Psoas muscle (tissue), 8 donors: Measurements from ENCODE around the gene DBF4. TPM values are rescaled to one million over a fixed set of nuclear protein-coding genes. Genes with fewer than 3 reads are reported as not detected.

Source experiments
- ATAC-seq, 4 donors: fragments of 200-7000 bp; cut with Tn5 transposase; one replicate each; pipeline ENCODE4 v1.9.1; 2020; ENCODE audit warnings: moderate library complexity in 3 of 4, mild to moderate bottlenecking in 2 of 4
- DNase-seq, 2 donors: peaks; one replicate each; pipeline ENCODE4 v3.0.0-alpha.2; 2020
- H3K27ac ChIP-seq: fragments of 200-600 bp; one replicate; pipeline ENCODE4 v1.8.0; 2022
- H3K27me3 ChIP-seq, 3 donors: fragments of 200-600 bp in 1 of 3; one replicate each; pipeline versions ENCODE4 v1.6.1 to v1.8.0; 2013 to 2022; ENCODE audit warnings: low read length in 2 of 3, mild to moderate bottlenecking in 2 of 3, moderate library complexity in 1 of 3; ENCODE audit not compliant: insufficient read depth in 3 of 3
- H3K36me3 ChIP-seq, 2 donors: fragments of 200-600 bp in 1 of 2; one replicate each; pipeline versions ENCODE4 v1.6.1 to v1.8.0; 2013 to 2022; ENCODE audit warnings: low read depth in 1 of 2, mild to moderate bottlenecking in 1 of 2, moderate library complexity in 1 of 2; ENCODE audit not compliant: insufficient read depth in 1 of 2
- H3K4me1 ChIP-seq: fragments of 200-600 bp; one replicate; pipeline ENCODE4 v1.8.0; 2022
- H3K4me3 ChIP-seq: fragments of 200-600 bp; one replicate; pipeline ENCODE4 v1.8.0; 2022; ENCODE audit warnings: mild to moderate bottlenecking
- H3K9me3 ChIP-seq: fragments of 200-600 bp; one replicate; pipeline ENCODE4 v1.8.0; 2022
- CTCF ChIP-seq: fragments of 200-600 bp; IDR thresholded peaks from one replicate; pipeline ENCODE4 v1.8.0; 2022; ENCODE audit warnings: antibody characterized with exemption
- WGBS, 3 donors: extraction: QIAGEN DNeasy Blood & Tissue Kit; methylation state at CpG; one replicate each; pipeline versions ENCODE4 v1.1.6 to v1.1.7; 2013; 5-methylcytosine and 5-hydroxymethylcytosine counted together
- intact Hi-C, 2 donors: fragments of 100-400 bp; cut with DNase I; formaldehyde crosslinking; loops; one replicate each; pipeline versions ENCODE4 v1.11.0 to v1.14.2; 2022
- polyA plus RNA-seq, 3 donors: library from polyadenylated mRNA; stranded (reverse); fragments of 200-250 nt; gene quantifications; one replicate each; pipeline ENCODE4 v1.2.3, GENCODE V29; 2013
- total RNA-seq, 4 donors: library from RNA; stranded (reverse); fragmentation: NEBNext Ultra II Directional in 2 of 4; extraction: Animal tissue kit (Norgen Biotek cat#: 25700) in 2 of 4; gene quantifications; one replicate each; pipeline versions ENCODE4 v1.2.1 to v1.2.4, GENCODE V29; 2021 to 2023
- donor health status: healthy with polysubstance abuse.
- donor health status: DM: no; HTN: no; CAD: no; lungs with moderate emphysema.
- donor health status: Bipolar disorder and iron deficiency.
- donor health status: healthy.
- donor health status: DM: yes; HTN: yes; CAD: no.
- donor health status: DM: no; HTN: no; CAD: no.
- donor health status: DM: no; HTN: no; CAD: no.
- donor health status: DM: yes; HTN: yes; CAD: no.

The DBF4 gene
- total and polyA plus RNA-seq, 7 donors = 1.5 to 5.3 (median 2.3) TPM

GRCh38 chr7:87874066-87874465 is 2.2 kb upstream of the DBF4 start:
- DNase-seq (no peak), ATAC-seq (no peak)
- no peaks in the 10 kb centered on the region for H3K36me3 ChIP-seq
- H3K27me3 ChIP-seq = no peaks in the 10 kb centered on the region
- H3K4me1 ChIP-seq = peaks cover 31% of the 10 kb centered on the region
- intact Hi-C loops = no loop called here
- H3K4me3 ChIP-seq = no peak overlapping the region
- 44 to 71% (median 54%) methylated on average over 4 of the region's 4 CpGs for WGBS, 3 donors
- H3K9me3 ChIP-seq = no peaks in the 10 kb centered on the region
- no peak overlapping the region for H3K27ac ChIP-seq
- no peak for TF ChIP-seq CTCF

- TF ChIP-seq CTCF = no peak
- DNase-seq = no peak
- Histone ChIP-seq H3K27ac (peak overlapping the region; percentile 93), H3K4me1 (peaks cover 31% of the 10 kb centered on the region), H3K27me3 (no peaks in the 10 kb centered on the region), H3K4me3 (peak overlapping the region; percentile 88), H3K36me3 (no peaks in the 10 kb centered on the region), H3K9me3 (no peaks in the 10 kb centered on the region)
- 3 to 4% (median 4%) methylated on average over 33 to 35 of the region's 35 CpGs for WGBS, 3 donors
- ATAC-seq = peak in 3 of 4 donors; percentile 15 to 40 (median 24)
- intact Hi-C loops = loop anchor here (5.0 kb wide), 1 partner anchor 57 kb away; the partner anchor contains the start of gene ADAM22 (in 2 of the 2)
Observed at GRCh38 chr7:87875151-87876039, 898 bp upstream of the DBF4 start.

GRCh38 chr7:87876869-87877234 is 559 bp downstream of the DBF4 start:
- H3K4me1 ChIP-seq = peaks cover 31% of the 10 kb centered on the region
- no peaks in the 10 kb centered on the region for H3K27me3 ChIP-seq
- no peaks in the 10 kb centered on the region for H3K36me3 ChIP-seq
- peak; percentile 53 to 72 (median 62) for ATAC-seq
- intact Hi-C loops = loop anchor here (5.0 kb wide), 1 partner anchor 55 kb away; the partner anchor contains the start of gene ADAM22 (in 2 of the 2)
- peak overlapping the region; percentile 93 for H3K27ac ChIP-seq
- H3K4me3 ChIP-seq = peak overlapping the region; percentile 88
- peak; percentile 52 to 72 for DNase-seq
- no peaks in the 10 kb centered on the region for H3K9me3 ChIP-seq
- WGBS, 3 donors = 0 to 1% (median 1%) methylated on average over 26 to 27 of the region's 27 CpGs
- TF ChIP-seq CTCF = no peak

- no peak for TF ChIP-seq CTCF
- Histone ChIP-seq H3K4me1 (peaks cover 31% of the 10 kb centered on the region), H3K27ac (peak overlapping the region; percentile 93), H3K36me3 (no peaks in the 10 kb centered on the region), H3K9me3 (no peaks in the 10 kb centered on the region), H3K27me3 (no peaks in the 10 kb centered on the region), H3K4me3 (peak overlapping the region; percentile 88)
- no peak for ATAC-seq
- 8 to 9% (median 9%) methylated on average over 10 of the region's 10 CpGs for WGBS, 3 donors
- no peak for DNase-seq
- intact Hi-C loops = loop anchor here (5.0 kb wide), 1 partner anchor 55 kb away; the partner anchor contains the start of gene ADAM22 (in 2 of the 2)
Observed at GRCh38 chr7:87877366-87878040, 1.2 kb downstream of the DBF4 start.
